Choroid plexus epithelial cell (primary cell): Measurements from ENCODE around the gene CEACAM7.

Experiments
- DNase-seq: peaks from one replicate; pipeline ENCODE4 v3.0.0-alpha.2; 2010; ENCODE audit warnings: low read depth
- H3K4me3 ChIP-seq: 2 replicates; pipeline ENCODE4 v1.5.1; 2011; ENCODE audit warnings: low read depth, mild to moderate bottlenecking, control low read depth, low read length, moderate library complexity
- CTCF ChIP-seq: conservative IDR thresholded peaks from 2 replicates; pipeline ENCODE4 v1.5.1; 2011; ENCODE audit warnings: low read depth, mild to moderate bottlenecking, control low read depth, inconsistent platforms, low read length, moderate library complexity

The CEACAM7 gene

GRCh38 chr19:41688098-41688497, at the start of gene CEACAM7:
TSS of gene CEACAM7 (minus strand) at chr19:41688270. CDS start at chr19:41688165, 105 bp downstream.
- DNase-seq: no peak
- H3K4me3 ChIP-seq: no peak within 1 kb of the TSS
- no peak for TF ChIP-seq CTCF

- no peak for TF ChIP-seq CTCF
- H3K4me3 ChIP-seq: no peak overlapping the region
- no peak for DNase-seq
These were observed 47.1 kb upstream of the CEACAM7 start for GRCh38 chr19:41735071-41735600.

DNA sequence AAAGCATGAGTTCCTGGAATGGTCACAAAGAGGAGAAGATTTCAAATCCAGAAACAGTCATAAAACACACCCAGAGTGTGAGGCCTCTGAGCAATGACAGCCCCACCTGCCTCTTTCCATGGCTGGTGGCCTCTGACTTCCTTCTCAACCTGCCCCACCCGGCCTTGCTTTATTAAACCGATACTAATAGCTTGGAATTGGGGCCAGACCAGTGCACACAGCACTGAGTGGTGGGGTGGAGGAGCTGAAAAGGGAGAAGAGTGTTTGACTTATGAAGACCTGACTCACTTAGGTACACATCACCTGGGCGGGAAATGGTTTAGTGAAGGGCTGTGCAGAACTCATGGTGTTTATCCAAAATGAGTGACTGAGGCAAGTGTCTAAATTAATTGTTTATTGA, 46.5 kb upstream of the CEACAM7 start:
- DNase-seq: no peak
- TF ChIP-seq CTCF: no peak
- H3K4me3 ChIP-seq: no peak overlapping the region

- no peak overlapping the region for H3K4me3 ChIP-seq
- no peak for DNase-seq
- no peak for TF ChIP-seq CTCF
These were observed 46.1 kb upstream of the CEACAM7 start for GRCh38 chr19:41734156-41734555.

DNA sequence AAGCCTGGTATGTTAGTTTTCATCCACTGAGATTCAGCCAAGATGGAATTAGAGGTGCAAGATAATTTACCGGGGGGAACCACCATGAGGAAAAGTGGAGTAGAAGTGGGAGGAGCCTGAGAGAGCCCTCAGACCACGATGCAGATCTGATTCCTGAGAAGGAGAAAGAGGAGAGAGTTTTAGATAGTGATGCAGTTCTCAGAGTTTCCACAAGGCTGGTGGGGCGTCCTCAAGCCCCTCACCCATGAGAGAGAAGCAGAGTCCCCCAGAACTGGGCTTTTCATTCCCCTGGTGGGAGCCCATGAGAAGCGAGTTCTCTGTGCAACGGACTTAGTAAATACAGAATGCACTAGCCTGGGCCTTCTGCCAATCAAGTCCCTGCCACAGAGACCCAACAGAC, 38.4 kb upstream of the CEACAM7 start:
- no peak for TF ChIP-seq CTCF
- no peak for DNase-seq
- no peak overlapping the region for H3K4me3 ChIP-seq

DNA sequence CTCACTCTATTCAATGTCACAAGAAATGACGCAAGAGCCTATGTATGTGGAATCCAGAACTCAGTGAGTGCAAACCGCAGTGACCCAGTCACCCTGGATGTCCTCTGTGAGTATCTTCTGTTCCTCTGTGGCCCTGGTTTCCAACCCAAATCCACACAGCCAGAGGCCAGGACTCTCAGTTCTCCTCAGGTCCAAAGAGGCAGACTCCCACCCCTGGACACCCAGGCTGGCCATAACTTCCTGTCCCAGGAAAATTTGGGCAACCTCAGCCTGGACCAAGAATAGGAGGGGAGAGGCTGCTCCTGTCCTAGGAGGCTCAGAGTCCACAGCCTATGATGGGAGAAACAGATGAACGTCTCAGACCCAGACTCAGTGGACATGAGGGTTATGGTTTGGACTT, 32.0 kb upstream of the CEACAM7 start:
- no peak for DNase-seq
- TF ChIP-seq CTCF: no peak
- H3K4me3 ChIP-seq: no peak overlapping the region

GRCh38 chr19:41718761-41719160, 30.7 kb upstream of the CEACAM7 start:
- TF ChIP-seq CTCF: no peak
- DNase-seq: no peak
- no peak overlapping the region for H3K4me3 ChIP-seq
